T-cell (primary cell): Measurements from ENCODE around the gene BCOR. TPM values are rescaled to one million over a fixed set of nuclear protein-coding genes. Genes with fewer than 3 reads are reported as not detected.
A peak's percentile ranks its signal among the peaks of the same experiment; 100 is the strongest.

Experiments used
- ATAC-seq, 4 experiments: fragments of 200-7000 bp in 3 of 4; fragments of 150-1000 bp in 1 of 4; cut with Tn5 transposase; replicated peaks in 1 of 4; 1 replicate in 3 of 4; 2 replicates in 1 of 4; pipeline ENCODE4 v1.10.0; 2021; ENCODE audit warnings: moderate library complexity in 3 of 4, mild to moderate bottlenecking in 2 of 4, moderate number of reproducible peaks in 1 of 4
- CTCF ChIA-PET, 2 donors: fragments of 300-600 bp; sonication (Branson Sonifier 250); formaldehyde crosslinking; loops; one replicate each; lab custom pipeline; 2022; ENCODE audit warnings: antibody characterized with exemption in 2 of 2; lab: Charles Lee
- POLR2A ChIA-PET, 2 donors: fragments of 300-600 bp; sonication (Branson Sonifier 250); formaldehyde crosslinking; loops; one replicate each; lab custom pipeline; 2022; ENCODE audit warnings: antibody characterized with exemption in 2 of 2; lab: Charles Lee
- DNase-seq, 35 experiments: peaks; one replicate each; pipeline versions ENCODE4 v3.0.0 to v3.0.0-alpha.2; 2013 to 2023
- H3K27ac ChIP-seq: one replicate; pipeline ENCODE4 v1.5.1; 2013; ENCODE audit warnings: low read length
- H3K27me3 ChIP-seq, 2 experiments: replicated peaks in 1 of 2; 1 replicate in 1 of 2; 2 replicates in 1 of 2; pipeline versions ENCODE4 v1.6.1 to v1.7.0; 2013; ENCODE audit warnings: low read length in 1 of 2, mixed read lengths in 1 of 2; ENCODE audit not compliant: control insufficient read depth in 2 of 2, insufficient read depth in 2 of 2; ENCODE audit errors: extremely low read depth in 1 of 2
- H3K36me3 ChIP-seq, 2 donors: 1 replicate in 1 of 2; 2 replicates in 1 of 2; pipeline versions ENCODE4 v1.6.1 to v1.7.0; 2013; ENCODE audit warnings: low read length in 1 of 2; ENCODE audit not compliant: control insufficient read depth in 2 of 2, insufficient read depth in 1 of 2; ENCODE audit errors: extremely low read depth in 1 of 2
- H3K4me1 ChIP-seq, 2 experiments: 1 replicate in 1 of 2; 2 replicates in 1 of 2; pipeline versions ENCODE4 v1.6.1 to v1.7.0; 2013; ENCODE audit warnings: low read length in 2 of 2, mixed read lengths in 1 of 2; ENCODE audit not compliant: insufficient read depth in 2 of 2, control insufficient read depth in 1 of 2; ENCODE audit errors: extremely low read depth in 1 of 2
- H3K4me3 ChIP-seq, 2 donors: 1 replicate in 1 of 2; 2 replicates in 1 of 2; pipeline versions ENCODE4 v1.5.1 to v1.7.0; 2013; ENCODE audit warnings: mild to moderate bottlenecking in 2 of 2, low read length in 1 of 2, moderate library complexity in 1 of 2; ENCODE audit not compliant: control insufficient read depth in 1 of 2; ENCODE audit errors: extremely low read depth in 1 of 2
- H3K9me3 ChIP-seq: 2 replicates; pipeline ENCODE4 v1.7.0; 2013
- H3K27ac Mint-ChIP-seq, 2 donors: one replicate each; pipeline ENCODE4 v1.8.0; 2020 to 2021; ENCODE audit warnings: mild to moderate bottlenecking in 2 of 2, mixed read lengths in 2 of 2
- H3K27me3 Mint-ChIP-seq, 2 donors: one replicate each; pipeline ENCODE4 v1.8.0; 2021 to 2022; ENCODE audit warnings: mixed read lengths in 2 of 2
- H3K36me3 Mint-ChIP-seq: one replicate; pipeline ENCODE4 v1.8.0; 2021; ENCODE audit warnings: mixed read lengths
- H3K4me1 Mint-ChIP-seq, 3 donors: one replicate each; pipeline ENCODE4 v1.8.0; 2020 to 2022; ENCODE audit warnings: mixed read lengths in 3 of 3, mild to moderate bottlenecking in 1 of 3
- H3K4me3 Mint-ChIP-seq, 3 donors: one replicate each; pipeline ENCODE4 v1.8.0; 2020 to 2022; ENCODE audit warnings: mild to moderate bottlenecking in 3 of 3, mixed read lengths in 3 of 3, moderate library complexity in 3 of 3
- H3K9me3 Mint-ChIP-seq, 3 donors: one replicate each; pipeline ENCODE4 v1.8.0; 2020 to 2022; ENCODE audit warnings: mixed read lengths in 3 of 3
- WGBS: methylation state at CpG from one replicate; pipeline ENCODE4 v1.1.5; 2013; ENCODE audit warnings: missing lambda C conversion rate; ENCODE audit not compliant: insufficient coverage; 5-methylcytosine and 5-hydroxymethylcytosine counted together
- total RNA-seq, 35 experiments: library from RNA in 6 of 35; stranded (reverse) in 6 of 35; fragments of 120-200 nt in 1 of 35; gene quantifications; one replicate each; pipeline versions ENCODE4 v1.2.1 to v1.2.4 and lab custom pipeline; 2013 to 2026

The BCOR gene
- total RNA-seq, 5 donors from 2014 or later (not counting 1 experiment from before 2014, with no cell fraction given) = 24.4 to 49.2 (median 42.2) TPM

GRCh38 chrX:40131654-40132337 is 34.0 kb upstream of the BCOR start:
- DNase-seq (no peak), ATAC-seq (no peak)
- ChIA-PET POLR2A (no interaction called here), CTCF (no interaction called here)
- H3K27me3 Mint-ChIP-seq = no peaks in the 10 kb centered on the region
- no peak overlapping the region for H3K27ac ChIP-seq
- H3K4me3 Mint-ChIP-seq = no peak overlapping the region
- peaks cover 0 to 7% of the 10 kb centered on the region in 2 experiments for H3K4me1 ChIP-seq
- no CpG with 5 or more reads among the region's 10 CpGs for WGBS
- H3K9me3 Mint-ChIP-seq = no peaks in the 10 kb centered on the region
- H3K27ac Mint-ChIP-seq = no peak overlapping the region
- H3K4me1 Mint-ChIP-seq = peaks cover 5 to 6% (median 6%) of the 10 kb centered on the region in 3 donors
- no peaks in the 10 kb centered on the region for H3K27me3 ChIP-seq
- no peaks in the 10 kb centered on the region for H3K36me3 Mint-ChIP-seq
- H3K4me3 ChIP-seq = no peak overlapping the region
- H3K36me3 ChIP-seq = no peaks in the 10 kb centered on the region
- H3K9me3 ChIP-seq = no peaks in the 10 kb centered on the region

GRCh38 chrX:40130207-40130606 is 32.4 kb upstream of the BCOR start:
- Mint-ChIP-seq H3K9me3 (no peaks in the 10 kb centered on the region), H3K4me1 (peaks cover 5 to 7% (median 6%) of the 10 kb centered on the region in 3 donors), H3K27ac (no peak overlapping the region), H3K27me3 (peaks cover 0 to 4% of the 10 kb centered on the region in 2 donors), H3K36me3 (no peaks in the 10 kb centered on the region), H3K4me3 (no peak overlapping the region)
- DNase-seq = no peak
- H3K4me1 ChIP-seq = peaks cover 0 to 7% of the 10 kb centered on the region in 2 experiments
- no peaks in the 10 kb centered on the region for H3K9me3 ChIP-seq
- WGBS = 95% methylated on average over 3 of the region's 6 CpGs
- CTCF ChIA-PET = no interaction called here
- POLR2A ChIA-PET = no interaction called here
- ATAC-seq = no peak
- H3K27me3 ChIP-seq = no peaks in the 10 kb centered on the region
- H3K4me3 ChIP-seq = no peak overlapping the region
- no peak overlapping the region for H3K27ac ChIP-seq
- H3K36me3 ChIP-seq = no peaks in the 10 kb centered on the region

GRCh38 chrX:40127052-40127451 is 29.3 kb upstream of the BCOR start:
- ChIA-PET POLR2A (interaction anchor here in 1 of 2 donors (0.5 to 0.6 kb wide), 2 partner anchors 29 to 447 kb away, joined by 3 to 16 read pairs; partner anchors contain the start of gene BCOR), CTCF (interaction anchor here (0.6 to 0.7 kb wide), 2 partner anchors 30 to 39 kb away, joined by 3 to 4 read pairs; no protein-coding TSS in a partner anchor)
- no peaks in the 10 kb centered on the region for H3K27me3 ChIP-seq
- no peak overlapping the region for H3K4me3 ChIP-seq
- H3K4me1 ChIP-seq = peaks cover 0 to 7% of the 10 kb centered on the region in 2 experiments
- peaks cover 0 to 4% of the 10 kb centered on the region in 2 donors for H3K27me3 Mint-ChIP-seq
- H3K36me3 Mint-ChIP-seq = no peaks in the 10 kb centered on the region
- WGBS = 0% methylated on average over 1 of the region's 2 CpGs
- peak in 5 of 35 experiments; percentile 5 to 36 (median 13) for DNase-seq
- peaks cover 5 to 7% (median 6%) of the 10 kb centered on the region in 3 donors for H3K4me1 Mint-ChIP-seq
- H3K27ac Mint-ChIP-seq = peak overlapping the region; percentile 40 to 64
- H3K9me3 ChIP-seq = no peaks in the 10 kb centered on the region
- H3K27ac ChIP-seq = no peak overlapping the region
- H3K4me3 Mint-ChIP-seq = no peak overlapping the region
- ATAC-seq = peak; percentile 75 to 86 (median 80)
- no peaks in the 10 kb centered on the region for H3K9me3 Mint-ChIP-seq
- no peaks in the 10 kb centered on the region for H3K36me3 ChIP-seq

GRCh38 chrX:40122487-40122886 is 24.7 kb upstream of the BCOR start:
- no peaks in the 10 kb centered on the region for H3K9me3 Mint-ChIP-seq
- ChIA-PET CTCF (no interaction called here), POLR2A (no interaction called here)
- Histone ChIP-seq H3K27ac (no peak overlapping the region), H3K4me1 (peaks cover 0 to 7% of the 10 kb centered on the region in 2 experiments), H3K27me3 (no peaks in the 10 kb centered on the region), H3K36me3 (no peaks in the 10 kb centered on the region), H3K4me3 (no peak overlapping the region), H3K9me3 (no peaks in the 10 kb centered on the region)
- DNase-seq (no peak), ATAC-seq (no peak)
- H3K27ac Mint-ChIP-seq = no peak overlapping the region
- no CpG with 5 or more reads among the region's 10 CpGs for WGBS
- H3K4me3 Mint-ChIP-seq = no peak overlapping the region
- H3K36me3 Mint-ChIP-seq = no peaks in the 10 kb centered on the region
- H3K4me1 Mint-ChIP-seq = peaks cover 5 to 9% (median 6%) of the 10 kb centered on the region in 3 donors
- H3K27me3 Mint-ChIP-seq = peaks cover 0 to 9% of the 10 kb centered on the region in 2 donors

- H3K4me3 Mint-ChIP-seq = no peak overlapping the region
- H3K27me3 Mint-ChIP-seq = peaks cover 0 to 9% of the 10 kb centered on the region in 2 donors
- H3K4me1 ChIP-seq = no peaks in the 10 kb centered on the region
- ATAC-seq = no peak
- no peaks in the 10 kb centered on the region for H3K27me3 ChIP-seq
- H3K36me3 Mint-ChIP-seq = no peaks in the 10 kb centered on the region
- peaks cover 0 to 2% (median 0%) of the 10 kb centered on the region in 3 donors for H3K4me1 Mint-ChIP-seq
- H3K27ac ChIP-seq = no peak overlapping the region
- no peaks in the 10 kb centered on the region for H3K9me3 Mint-ChIP-seq
- CTCF ChIA-PET = no interaction called here
- no peak overlapping the region for H3K4me3 ChIP-seq
- no peaks in the 10 kb centered on the region for H3K36me3 ChIP-seq
- POLR2A ChIA-PET = no interaction called here
- no peaks in the 10 kb centered on the region for H3K9me3 ChIP-seq
- no peak for DNase-seq
- WGBS = 93% methylated on average over 4 of the region's 5 CpGs
- H3K27ac Mint-ChIP-seq = no peak overlapping the region
Observed at GRCh38 chrX:40121618-40122017, 23.9 kb upstream of the BCOR start.

GRCh38 chrX:40120838-40121580 is 23.3 kb upstream of the BCOR start:
- H3K27me3 Mint-ChIP-seq = peaks cover 0 to 9% of the 10 kb centered on the region in 2 donors
- no peaks in the 10 kb centered on the region for H3K36me3 Mint-ChIP-seq
- no peaks in the 10 kb centered on the region for H3K4me1 ChIP-seq
- H3K4me1 Mint-ChIP-seq = peaks cover 0 to 2% (median 0%) of the 10 kb centered on the region in 3 donors
- CTCF ChIA-PET = no interaction called here
- no peaks in the 10 kb centered on the region for H3K27me3 ChIP-seq
- ATAC-seq (no peak), DNase-seq (no peak)
- H3K36me3 ChIP-seq = no peaks in the 10 kb centered on the region
- POLR2A ChIA-PET = no interaction called here
- no peaks in the 10 kb centered on the region for H3K9me3 Mint-ChIP-seq
- H3K27ac ChIP-seq = no peak overlapping the region
- H3K4me3 ChIP-seq = no peak overlapping the region
- no peaks in the 10 kb centered on the region for H3K9me3 ChIP-seq
- H3K4me3 Mint-ChIP-seq = no peak overlapping the region
- 88% methylated on average over 6 of the region's 11 CpGs for WGBS
- peak overlapping the region in 1 of 2 donors; percentile 49 for H3K27ac Mint-ChIP-seq
